Bronchial epithelial cell (primary cell): ENCODE data around the gene MPPED1. TPM values are rescaled to one million over a fixed set of nuclear protein-coding genes. Genes with fewer than 3 reads are reported as not detected.

Source experiments
- DNase-seq: peaks from one replicate; pipeline ENCODE4 v3.0.0-alpha.2; 2010; ENCODE audit warnings: low read depth
- FAIRE-seq: peaks from 2 replicates; lab custom pipeline; 2011; peaks lifted over from hg19 to GRCh38; lab: Jason Lieb, UNC
- H3K27me3 ChIP-seq: 2 replicates; pipeline ENCODE4 v1.5.1; 2011; ENCODE audit warnings: low read length; ENCODE audit not compliant: control insufficient read depth, insufficient read depth
- H3K36me3 ChIP-seq: 2 replicates; pipeline ENCODE4 v1.5.1; 2011; ENCODE audit warnings: low read length; ENCODE audit not compliant: control insufficient read depth, insufficient read depth
- H3K4me3 ChIP-seq: 2 replicates; pipeline ENCODE4 v1.5.1; 2011; ENCODE audit warnings: mild to moderate bottlenecking, low read depth, low read length, control low read depth
- total RNA-seq: library from RNA; depleted of rRNA; stranded (reverse); fragments of >200 nt; gene quantifications from 2 replicates; pipeline ENCODE4 v1.2.1, GENCODE V29; 2014
- TF ChIP-seq, protein P1 (sequence below): IDR thresholded peaks from 2 replicates; pipeline ENCODE4 v1.5.1; 2011; ENCODE audit warnings: mild to moderate bottlenecking, moderate library complexity, low read length, control low read depth, inconsistent platforms; ENCODE audit not compliant: insufficient read depth, severe bottlenecking

Gene MPPED1
- total RNA-seq, 1 donor from 2014 or later: not detected

GRCh38 chr22:43542681-43543521 is 131.1 kb downstream of the MPPED1 start:
- Histone ChIP-seq H3K36me3 (no peaks in the 10 kb centered on the region), H3K4me3 (no peak overlapping the region), H3K27me3 (peaks cover 2% of the 10 kb centered on the region)
- no peak for FAIRE-seq
- DNase-seq: no peak
- TF ChIP-seq, protein P1, sequence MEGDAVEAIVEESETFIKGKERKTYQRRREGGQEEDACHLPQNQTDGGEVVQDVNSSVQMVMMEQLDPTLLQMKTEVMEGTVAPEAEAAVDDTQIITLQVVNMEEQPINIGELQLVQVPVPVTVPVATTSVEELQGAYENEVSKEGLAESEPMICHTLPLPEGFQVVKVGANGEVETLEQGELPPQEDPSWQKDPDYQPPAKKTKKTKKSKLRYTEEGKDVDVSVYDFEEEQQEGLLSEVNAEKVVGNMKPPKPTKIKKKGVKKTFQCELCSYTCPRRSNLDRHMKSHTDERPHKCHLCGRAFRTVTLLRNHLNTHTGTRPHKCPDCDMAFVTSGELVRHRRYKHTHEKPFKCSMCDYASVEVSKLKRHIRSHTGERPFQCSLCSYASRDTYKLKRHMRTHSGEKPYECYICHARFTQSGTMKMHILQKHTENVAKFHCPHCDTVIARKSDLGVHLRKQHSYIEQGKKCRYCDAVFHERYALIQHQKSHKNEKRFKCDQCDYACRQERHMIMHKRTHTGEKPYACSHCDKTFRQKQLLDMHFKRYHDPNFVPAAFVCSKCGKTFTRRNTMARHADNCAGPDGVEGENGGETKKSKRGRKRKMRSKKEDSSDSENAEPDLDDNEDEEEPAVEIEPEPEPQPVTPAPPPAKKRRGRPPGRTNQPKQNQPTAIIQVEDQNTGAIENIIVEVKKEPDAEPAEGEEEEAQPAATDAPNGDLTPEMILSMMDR: no peak

DNA sequence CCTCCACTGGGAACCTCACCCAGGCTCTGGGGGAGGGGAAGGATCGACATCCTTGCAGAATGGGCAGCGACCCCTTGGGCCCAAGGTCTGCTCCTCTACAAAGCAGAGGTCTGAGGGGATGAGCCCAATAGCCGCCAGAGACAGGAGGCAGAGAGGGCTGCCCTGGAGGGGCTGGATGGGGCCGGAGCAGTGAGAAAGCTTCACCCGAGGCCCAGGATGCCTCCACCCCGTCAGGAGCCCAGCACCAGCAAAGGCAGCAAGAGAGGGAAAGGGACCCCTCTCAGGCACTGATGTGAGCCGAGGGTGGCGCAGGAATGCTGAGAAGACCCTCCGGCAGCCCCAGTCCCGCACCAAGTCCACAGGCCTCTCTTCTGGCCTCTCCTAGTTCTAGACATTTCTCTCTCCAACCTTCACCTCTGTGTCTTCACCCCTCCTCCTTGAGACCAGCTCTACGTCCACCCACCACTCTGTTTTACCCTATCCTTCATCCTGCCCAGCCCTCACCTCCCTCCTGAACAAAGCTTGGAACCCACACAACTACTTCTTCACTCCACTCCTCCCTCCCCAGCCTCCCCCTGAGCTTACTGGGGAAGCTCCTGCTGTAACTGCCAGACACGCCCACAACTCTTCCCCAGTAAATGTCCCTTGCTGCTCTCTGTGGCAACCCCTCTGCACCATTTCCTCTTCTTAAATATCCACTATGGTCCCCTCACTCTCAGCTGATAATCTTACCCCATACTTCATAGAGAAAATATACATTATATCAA is 131.9 kb downstream of the MPPED1 start:
- H3K27me3 ChIP-seq: peaks cover 1% of the 10 kb centered on the region
- FAIRE-seq: no peak

GRCh38 chr22:43544289-43544673 is 132.5 kb downstream of the MPPED1 start:
- TF ChIP-seq, protein P1: no peak
- DNase-seq: no peak
- FAIRE-seq: no peak

More for the DNA sequence above, 131.9 kb downstream of the MPPED1 start:
- TF ChIP-seq, protein P1: no peak
- Histone ChIP-seq H3K4me3 (no peak overlapping the region), H3K36me3 (no peaks in the 10 kb centered on the region)
- DNase-seq: no peak

GRCh38 chr22:43546186-43546585 is 134.4 kb downstream of the MPPED1 start:
- Histone ChIP-seq H3K4me3 (no peak overlapping the region), H3K27me3 (no peaks in the 10 kb centered on the region), H3K36me3 (no peaks in the 10 kb centered on the region)
- TF ChIP-seq, protein P1: no peak
- FAIRE-seq (no peak), DNase-seq (no peak)

More at GRCh38 chr22:43544289-43544673, 132.5 kb downstream of the MPPED1 start:
- Histone ChIP-seq H3K27me3 (no peaks in the 10 kb centered on the region), H3K36me3 (no peaks in the 10 kb centered on the region), H3K4me3 (no peak overlapping the region)

DNA sequence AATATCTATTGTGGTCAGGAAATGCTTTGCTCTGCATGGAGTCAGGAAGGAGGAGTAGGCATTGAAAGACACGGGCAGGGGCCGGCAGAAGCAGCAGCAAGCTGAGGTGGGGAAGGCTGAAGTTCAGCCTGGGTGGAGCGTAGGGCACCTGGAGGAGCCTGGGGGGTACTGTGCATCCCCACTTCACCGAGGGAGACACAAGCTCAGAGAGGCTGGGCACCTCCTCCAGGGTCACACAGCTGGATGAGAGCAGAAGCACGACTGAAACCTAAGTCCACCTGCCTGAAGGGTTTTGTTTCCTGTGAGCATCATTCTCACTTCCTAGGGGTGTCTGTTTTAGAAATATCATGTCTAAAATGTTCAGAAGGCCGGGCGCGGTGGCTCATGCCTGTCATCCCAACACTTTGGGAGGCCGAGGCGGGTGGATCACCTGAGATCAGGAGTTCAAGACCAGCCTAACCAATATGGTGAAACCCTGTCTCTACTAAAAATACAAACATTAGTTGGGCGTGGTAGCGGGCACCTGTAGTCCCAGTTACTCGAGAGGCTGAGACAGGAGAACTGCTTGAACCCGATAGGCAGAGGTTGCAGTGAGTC is 138.3 kb downstream of the MPPED1 start:
- Histone ChIP-seq H3K36me3 (no peaks in the 10 kb centered on the region), H3K27me3 (no peaks in the 10 kb centered on the region), H3K4me3 (no peak overlapping the region)
- DNase-seq: no peak
- TF ChIP-seq, protein P1: no peak
- FAIRE-seq: no peak
